GM12878 (cell line): Measurements from ENCODE around the gene COL4A1. TPM values are rescaled to one million over a fixed set of nuclear protein-coding genes. Genes with fewer than 3 reads are reported as not detected.

Experiments used
- ATAC-seq: fragments of 200-7000 bp; cut with Tn5 transposase; 3 replicates; pipeline ENCODE4 v1.9.1; 2020; ENCODE audit warnings: mild to moderate bottlenecking, moderate library complexity
- BruUV-seq: library from RNA; stranded (reverse); fragments of 400-500 nt; replicated peaks from 2 replicates; lab custom pipeline; 2021; lab: Mats Ljungman, UMichigan
- CTCF ChIA-PET: fragments of 300-600 bp; sonication (Branson Sonifier 250); formaldehyde crosslinking; extraction: SDS; loops from one replicate; lab custom pipeline; 2021; ENCODE audit warnings: inconsistent platforms; lab: Yijun Ruan, JAX
- POLR2A ChIA-PET: fragments of 350-600 bp; formaldehyde crosslinking; extraction: SDS; loops from one replicate; lab custom pipeline; 2021; ENCODE audit warnings: inconsistent platforms; lab: Charles Lee
- RAD21 ChIA-PET: fragments of 300-600 bp; sonication (Branson Sonifier 250); formaldehyde crosslinking; loops from one replicate; lab custom pipeline; 2023; ENCODE audit warnings: antibody characterized with exemption; ENCODE audit not compliant: unreplicated experiment; lab: Charles Lee
- SMC1A ChIA-PET: fragments of 300-600 bp; sonication (Branson Sonifier 250); formaldehyde crosslinking; loops from one replicate; lab custom pipeline; 2023; ENCODE audit not compliant: unreplicated experiment, uncharacterized antibody; lab: Charles Lee
- DNase-seq: peaks from one replicate; pipeline ENCODE4 v3.0.0-alpha.2; 2011; ENCODE audit warnings: low read depth, low spot score
- FAIRE-seq: peaks from 3 replicates; lab custom pipeline; 2011; peaks lifted over from hg19 to GRCh38; lab: Jason Lieb, UNC
- H2AFZ ChIP-seq: 2 replicates; pipeline ENCODE4 v1.6.0; 2011; ENCODE audit warnings: low read depth, low read length, control low read depth; ENCODE audit not compliant: control insufficient read depth
- H3K27ac ChIP-seq: 2 replicates; pipeline ENCODE4 v1.5.1; 2011; ENCODE audit warnings: control low read depth; ENCODE audit not compliant: control insufficient read depth, insufficient read depth
- H3K27me3 ChIP-seq, 2 experiments: replicated peaks in 1 of 2; 2 replicates each; pipeline versions ENCODE4 v1.6.0 to v1.6.1; 2011; ENCODE audit warnings: low read length in 1 of 2; ENCODE audit not compliant: control insufficient read depth in 2 of 2, insufficient read depth in 2 of 2
- H3K36me3 ChIP-seq, 2 experiments: 2 replicates each; pipeline ENCODE4 v1.5.1; 2011; ENCODE audit warnings: low read length in 1 of 2; ENCODE audit not compliant: control insufficient read depth in 2 of 2, insufficient read depth in 2 of 2
- H3K4me1 ChIP-seq: 2 replicates; pipeline ENCODE4 v1.6.1; 2011; ENCODE audit warnings: mild to moderate bottlenecking, low read length, moderate library complexity, mixed read lengths; ENCODE audit not compliant: control insufficient read depth, insufficient read depth
- H3K4me2 ChIP-seq: 2 replicates; pipeline ENCODE4 v1.6.0; 2011; ENCODE audit warnings: control low read depth; ENCODE audit not compliant: control insufficient read depth, insufficient read depth
- H3K4me3 ChIP-seq: fragments of 200-600 bp; sonication (generic); 2 replicates; pipeline ENCODE4 v1.5.1; 2016
- H3K79me2 ChIP-seq: 2 replicates; pipeline ENCODE4 v1.6.0; 2011; ENCODE audit warnings: low read length; ENCODE audit not compliant: control insufficient read depth, insufficient read depth
- H3K9ac ChIP-seq: 2 replicates; pipeline ENCODE4 v1.8.0; 2011; ENCODE audit warnings: low read length, control low read depth, mixed read lengths; ENCODE audit not compliant: control insufficient read depth, insufficient read depth
- H3K9me3 ChIP-seq: replicated peaks from 3 replicates; pipeline ENCODE4 v1.5.1; 2011; ENCODE audit warnings: mild to moderate bottlenecking, low read length; ENCODE audit not compliant: control insufficient read depth, insufficient read depth
- H4K20me1 ChIP-seq: 2 replicates; pipeline ENCODE4 v1.6.0; 2011; ENCODE audit not compliant: control insufficient read depth, insufficient read depth
- ASH2L ChIP-seq: fragments of 300-600, 200-600 bp; sonication (generic); IDR thresholded peaks from 2 replicates; pipeline ENCODE4 v1.6.1; 2017; ENCODE audit warnings: low read depth, mild to moderate bottlenecking, borderline replicate concordance
- BRCA1 ChIP-seq: IDR thresholded peaks from 2 replicates; pipeline ENCODE4 v1.6.1; 2011; ENCODE audit warnings: low read depth, low read length, improper control_type of control experiment
- CHD2 ChIP-seq: IDR thresholded peaks from 2 replicates; pipeline ENCODE4 v1.6.1; 2011; ENCODE audit warnings: low read depth, low read length, improper control_type of control experiment, borderline replicate concordance
- CUX1 ChIP-seq: IDR thresholded peaks from 2 replicates; pipeline ENCODE4 v1.6.1; 2012; ENCODE audit warnings: improper control_type of control experiment, low read depth, low read length; ENCODE audit not compliant: insufficient replicate concordance
- ESRRA ChIP-seq: IDR thresholded peaks from 2 replicates; pipeline ENCODE4 v1.6.1; 2012; ENCODE audit warnings: mild to moderate bottlenecking, low read length, improper control_type of control experiment
- HDAC6 ChIP-seq: fragments of 200-600 bp; sonication (generic); IDR thresholded peaks from one replicate; pipeline ENCODE4 v1.8.0; 2017; ENCODE audit warnings: antibody characterized with exemption; ENCODE audit not compliant: unreplicated experiment
- IKZF2 ChIP-seq, 2 experiments: fragments of 450-650 bp; IDR thresholded peaks; 2 replicates each; pipeline ENCODE4 v1.6.1; 2017; ENCODE audit warnings: mild to moderate bottlenecking in 2 of 2, moderate library complexity in 2 of 2
- KDM1A ChIP-seq: fragments of 200-600 bp; sonication (generic); IDR thresholded peaks from 2 replicates; pipeline ENCODE4 v1.6.1; 2016; ENCODE audit warnings: borderline replicate concordance
- MYB ChIP-seq: fragments of 150-350 bp; IDR thresholded peaks from 2 replicates; pipeline ENCODE4 v1.6.1; 2014; ENCODE audit warnings: mild to moderate bottlenecking, low read depth, low read length, borderline replicate concordance
- MYC ChIP-seq: IDR thresholded peaks from 2 replicates; pipeline ENCODE4 v1.6.1; 2011; ENCODE audit warnings: mild to moderate bottlenecking, low read length, moderate library complexity, inconsistent platforms; ENCODE audit not compliant: insufficient read depth, insufficient replicate concordance, insufficient read length, severe bottlenecking
- ZNF622 ChIP-seq: fragments of 450-650 bp; IDR thresholded peaks from 2 replicates; pipeline ENCODE4 v1.6.1; 2017; ENCODE audit warnings: mild to moderate bottlenecking, inconsistent platforms
- WGBS: methylation state at CpG from one replicate; pipeline ENCODE4 v1.1.6; 2016; ENCODE audit warnings: low lambda C conversion rate; ENCODE audit not compliant: insufficient replicate concordance, insufficient coverage; ENCODE audit errors: missing lambda C conversion rate; 5-methylcytosine and 5-hydroxymethylcytosine counted together
- in situ Hi-C: fragments of 300-500 bp; cut with MboI; formaldehyde crosslinking; loops from 9 replicates; pipeline ENCODE4 v1.14.3; 2018; ENCODE audit warnings: mixed read lengths
- intact Hi-C: fragments of 100-400 bp; cut with micrococcal nuclease; formaldehyde crosslinking; loops from one replicate; pipeline ENCODE4 v1.14.2; 2022; ENCODE audit not compliant: unreplicated experiment
- polyA plus RNA-seq, 11 experiments: library from polyadenylated mRNA; depleted of rRNA in 4 of 11; unstranded in 6 of 11; stranded (reverse) in 5 of 11; fragments of >200 nt; fragmentation: Nextera tagmentation in 4 of 11; fragmentation: Illumina TruSeq in 1 of 11; extraction: Ambion mirVana in 4 of 11; extraction: Trizol in 1 of 11; gene quantifications; 1 replicate in 1 of 11; 2 replicates in 10 of 11; pipeline versions ENCODE4 v1.2.1 to v1.2.3, GENCODE V29; 2011 to 2016; ENCODE audit warnings: inconsistent platforms in 2 of 11, missing spikeins in 2 of 11, low read depth in 1 of 11
- total RNA-seq, 4 experiments: library from RNA; depleted of rRNA in 3 of 4; stranded (reverse); fragments of >200 nt in 3 of 4; fragmentation: Illumina TruSeq in 1 of 4; extraction: Trizol in 1 of 4; gene quantifications; 2 replicates each; pipeline versions ENCODE4 v1.2.1 to v1.2.3, GENCODE V29; 2013 to 2021

Gene COL4A1
- total and polyA plus RNA-seq, 10 of the 15 experiments (the other 5 are each of a cell fraction or from before 2014, with no cell fraction given): 0.07 to 0.31 (median 0.13) TPM; not detected in 6

- no peak for TF ChIP-seq CUX1
- no peak for TF ChIP-seq ESRRA
- TF ChIP-seq KDM1A: no peak
- TF ChIP-seq CHD2: no peak
- TF ChIP-seq IKZF2 (IDR thresholded peaks at IDR 0.05): no peak
- no peak for TF ChIP-seq BRCA1
- TF ChIP-seq, all 136 proteins: peak for 0
Observed at GRCh38 chr13:110304256-110304655, 2.7 kb downstream of the COL4A1 start (continued).

- in situ Hi-C loops (no loop called here), intact Hi-C loops (no loop called here)
- WGBS: 17% methylated on average over 7 of the region's 7 CpGs
- CTCF ChIA-PET: no interaction called here
- Histone ChIP-seq H4K20me1 (no peaks in the 10 kb centered on the region; the same call in 1 of the 2 replicates), H3K9me3 (no peaks in the 10 kb centered on the region; the same call in 2 of the 3 replicates), H2AFZ (no peak overlapping the region), H3K4me2 (no peak overlapping the region), H3K9ac (no peak overlapping the region), H3K4me3 (no peak overlapping the region), H3K79me2 (no peaks in the 10 kb centered on the region), H3K4me1 (no peaks in the 10 kb centered on the region), H3K27ac (no peak overlapping the region), H3K36me3 (no peaks in the 10 kb centered on the region), H3K27me3 (peaks cover 20 to 21% of the 10 kb centered on the region in 2 experiments)
- FAIRE-seq (no peak), DNase-seq (no peak), ATAC-seq (no peak)
- SMC1A ChIA-PET: interaction anchor here (1.0 kb wide), 2 partner anchors 9 to 36 kb away, joined by 3 read pairs; no protein-coding TSS in a partner anchor
- TF ChIP-seq HDAC6 (no peak), ZNF622 (no peak), ASH2L (no peak), MYC (no peak), MYB (no peak)
- POLR2A ChIA-PET: no interaction called here
- BruUV-seq: no TSS peak
- RAD21 ChIA-PET: no interaction called here
Observed at GRCh38 chr13:110303644-110304043, 3.3 kb downstream of the COL4A1 start.
